Measurements from ENCODE around the gene TGFBR2. TPM values are rescaled to one million over a fixed set of nuclear protein-coding genes. Genes with fewer than 3 reads are reported as not detected.

TGFBR2 gene
- total and polyA plus RNA-seq, 2 of the 13 experiments (the other 11 are each of a cell fraction or from before 2014, with no cell fraction given) = 82.2 to 187 TPM

- TF ChIP-seq DZIP1 (CRISPR knock-in tag; IDR thresholded peaks at IDR 0.05) (no peak), LCORL (IDR thresholded peaks at IDR 0.05) (peak; percentile 41; the same call in 1 of the 2 replicates), LCORL (CRISPR knock-in tag; IDR thresholded peaks at IDR 0.05) (peak; percentile 82), ZKSCAN5 (CRISPR knock-in tag; IDR thresholded peaks at IDR 0.05) (no peak), ZNF850 (CRISPR knock-in tag; conservative IDR thresholded peaks at IDR 0.05) (no peak), ZNF616 (CRISPR knock-in tag; IDR thresholded peaks at IDR 0.05; ENCODE audit: low read depth) (no peak), UBTF (CRISPR knock-in tag; IDR thresholded peaks at IDR 0.05) (no peak), SMAD1 (CRISPR knock-in tag; IDR thresholded peaks at IDR 0.05; ENCODE audit: borderline replicate concordance, low read depth) (no peak), MATR3 (CRISPR knock-in tag; IDR thresholded peaks at IDR 0.05) (no peak), LBX2 (CRISPR knock-in tag; IDR thresholded peaks at IDR 0.05; ENCODE audit: borderline replicate concordance) (no peak), ZNF570 (CRISPR knock-in tag; IDR thresholded peaks at IDR 0.05; ENCODE audit: borderline replicate concordance) (no peak), CBX5 (CRISPR knock-in tag; IDR thresholded peaks at IDR 0.05; ENCODE audit: borderline replicate concordance) (no peak), TRIM22 (IDR thresholded peaks at IDR 0.05) (no peak), ZBTB26 (CRISPR knock-in tag; IDR thresholded peaks at IDR 0.05; ENCODE audit: borderline replicate concordance) (0 out of 2 replicates have a peak, but pooled peaks have one; percentile 57), GFI1 (CRISPR knock-in tag; IDR thresholded peaks at IDR 0.05; ENCODE audit: borderline replicate concordance) (peak; percentile 94), AKNA (CRISPR knock-in tag; IDR thresholded peaks at IDR 0.05; ENCODE audit: borderline replicate concordance) (no peak)
Measured at GRCh38 chr3:30597131-30597768, 9.2 kb upstream of the TGFBR2 start (continued).

Measured in HepG2 (cell line).